ENCODE data around the gene MAGEF1. TPM values are rescaled to one million over a fixed set of nuclear protein-coding genes. Genes with fewer than 3 reads are reported as not detected.

The MAGEF1 gene
- total RNA-seq, 1 donor: 23.7 TPM

DNA sequence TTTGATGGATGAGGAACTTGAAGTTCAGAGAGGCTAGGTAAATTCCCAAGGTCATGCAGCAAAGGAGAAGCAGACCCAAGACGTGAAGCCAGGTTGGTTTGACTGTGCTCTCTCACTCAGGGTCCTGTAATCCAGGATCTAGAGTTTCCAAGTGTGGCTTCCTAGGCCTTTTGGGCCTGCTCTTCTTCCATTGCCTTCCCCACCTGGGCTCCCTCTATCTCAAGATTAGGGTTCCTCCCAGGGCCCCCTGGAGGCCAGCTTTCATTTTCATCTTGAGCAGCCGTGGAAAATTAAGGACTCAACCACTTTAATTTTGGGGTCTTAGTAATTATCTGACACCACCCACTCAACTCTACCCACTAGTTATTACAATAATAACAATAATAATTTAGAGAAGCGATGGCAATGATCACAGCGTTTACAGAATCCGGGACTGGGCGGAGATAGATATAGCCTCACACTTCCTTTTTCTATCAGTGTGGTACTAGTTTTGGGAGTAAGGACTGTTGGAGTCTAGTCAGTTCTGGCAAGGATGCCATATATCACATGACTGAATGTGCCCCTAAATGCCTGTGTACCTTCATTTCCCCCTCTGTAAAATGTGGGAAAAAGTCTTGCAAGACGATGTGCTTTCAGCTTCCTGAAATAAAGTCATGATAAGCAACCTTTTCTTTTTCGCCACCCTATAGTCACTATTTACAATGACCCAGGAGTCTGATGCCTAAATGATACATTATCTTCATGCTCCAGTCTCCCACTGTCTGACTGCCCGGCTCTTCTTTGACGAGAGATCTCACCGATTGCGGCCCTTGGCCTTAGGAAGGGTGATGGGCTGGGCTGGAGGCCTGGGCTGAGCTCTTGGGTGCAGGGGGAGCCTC is 30.2 kb upstream of the MAGEF1 start:
- no peak overlapping the region for H3K4me3 ChIP-seq (ENCODE audit: low read depth, low read length)
- TF ChIP-seq, protein P1, sequence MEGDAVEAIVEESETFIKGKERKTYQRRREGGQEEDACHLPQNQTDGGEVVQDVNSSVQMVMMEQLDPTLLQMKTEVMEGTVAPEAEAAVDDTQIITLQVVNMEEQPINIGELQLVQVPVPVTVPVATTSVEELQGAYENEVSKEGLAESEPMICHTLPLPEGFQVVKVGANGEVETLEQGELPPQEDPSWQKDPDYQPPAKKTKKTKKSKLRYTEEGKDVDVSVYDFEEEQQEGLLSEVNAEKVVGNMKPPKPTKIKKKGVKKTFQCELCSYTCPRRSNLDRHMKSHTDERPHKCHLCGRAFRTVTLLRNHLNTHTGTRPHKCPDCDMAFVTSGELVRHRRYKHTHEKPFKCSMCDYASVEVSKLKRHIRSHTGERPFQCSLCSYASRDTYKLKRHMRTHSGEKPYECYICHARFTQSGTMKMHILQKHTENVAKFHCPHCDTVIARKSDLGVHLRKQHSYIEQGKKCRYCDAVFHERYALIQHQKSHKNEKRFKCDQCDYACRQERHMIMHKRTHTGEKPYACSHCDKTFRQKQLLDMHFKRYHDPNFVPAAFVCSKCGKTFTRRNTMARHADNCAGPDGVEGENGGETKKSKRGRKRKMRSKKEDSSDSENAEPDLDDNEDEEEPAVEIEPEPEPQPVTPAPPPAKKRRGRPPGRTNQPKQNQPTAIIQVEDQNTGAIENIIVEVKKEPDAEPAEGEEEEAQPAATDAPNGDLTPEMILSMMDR (IDR thresholded peaks at IDR 0.05; ENCODE audit: insufficient read depth, low read depth, low read length): no peak
- no peak for DNase-seq (ENCODE audit: low read depth)

DNA sequence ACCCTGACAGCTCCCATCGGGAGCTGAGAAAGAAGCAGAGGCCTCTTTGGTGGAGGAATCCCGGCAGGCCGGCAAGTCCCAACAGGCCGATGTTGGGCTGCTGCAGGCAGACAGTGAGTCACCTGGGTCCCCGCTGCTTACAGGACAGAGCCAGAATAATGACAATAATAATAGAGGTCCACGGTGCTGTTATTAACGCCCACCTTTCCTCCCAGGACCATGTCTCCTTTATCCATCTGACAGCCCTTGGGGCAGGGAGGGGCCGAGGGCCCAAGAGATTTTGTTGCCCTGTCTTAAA is 29.3 kb upstream of the MAGEF1 start:
- no peak for DNase-seq (ENCODE audit: low read depth)
- no peak overlapping the region for H3K4me3 ChIP-seq (ENCODE audit: low read depth, low read length)
- TF ChIP-seq, protein P1 (IDR thresholded peaks at IDR 0.05; ENCODE audit: insufficient read depth, low read depth, low read length): no peak

DNA sequence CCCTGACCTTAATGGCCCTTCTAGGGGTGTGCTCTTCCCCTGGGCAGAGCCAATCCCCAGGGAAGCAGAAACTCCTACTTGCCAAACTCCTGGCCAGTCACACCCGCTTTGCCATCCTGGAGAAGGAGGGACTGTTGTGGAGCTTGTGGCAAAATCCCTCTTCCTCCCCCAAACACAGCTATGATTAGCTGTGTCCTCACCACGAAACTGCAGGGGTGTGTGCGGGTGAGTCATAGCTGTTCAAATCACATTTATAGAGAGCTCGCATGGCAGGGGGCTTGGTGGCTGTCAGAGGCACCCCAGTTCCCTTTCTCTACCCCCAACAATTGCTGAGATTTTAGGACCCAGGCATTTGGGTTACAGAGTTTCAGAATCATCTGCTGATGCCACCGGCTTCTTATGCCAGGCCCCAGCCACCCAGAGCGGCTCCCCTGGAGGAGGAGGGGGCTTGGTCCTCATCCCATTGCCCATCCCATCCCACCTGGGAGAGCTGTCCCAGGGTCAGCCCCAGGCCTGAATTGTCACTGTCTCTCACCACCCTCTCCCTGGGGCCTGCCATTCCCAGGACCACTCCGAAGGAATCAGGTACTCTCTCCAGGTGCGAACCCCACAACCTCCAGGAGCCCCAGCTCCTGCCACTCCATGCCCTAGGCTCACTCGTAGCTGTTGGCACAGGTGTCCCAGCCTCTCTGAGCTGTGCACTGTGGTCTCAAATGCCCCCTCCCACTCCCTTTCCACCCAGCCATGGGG is 28.8 kb upstream of the MAGEF1 start:
- DNase-seq (ENCODE audit: low read depth): peak; percentile 45
- no peak overlapping the region for H3K4me3 ChIP-seq (ENCODE audit: low read depth, low read length)
- TF ChIP-seq, protein P1 (IDR thresholded peaks at IDR 0.05; ENCODE audit: insufficient read depth, low read depth, low read length): no peak

DNA sequence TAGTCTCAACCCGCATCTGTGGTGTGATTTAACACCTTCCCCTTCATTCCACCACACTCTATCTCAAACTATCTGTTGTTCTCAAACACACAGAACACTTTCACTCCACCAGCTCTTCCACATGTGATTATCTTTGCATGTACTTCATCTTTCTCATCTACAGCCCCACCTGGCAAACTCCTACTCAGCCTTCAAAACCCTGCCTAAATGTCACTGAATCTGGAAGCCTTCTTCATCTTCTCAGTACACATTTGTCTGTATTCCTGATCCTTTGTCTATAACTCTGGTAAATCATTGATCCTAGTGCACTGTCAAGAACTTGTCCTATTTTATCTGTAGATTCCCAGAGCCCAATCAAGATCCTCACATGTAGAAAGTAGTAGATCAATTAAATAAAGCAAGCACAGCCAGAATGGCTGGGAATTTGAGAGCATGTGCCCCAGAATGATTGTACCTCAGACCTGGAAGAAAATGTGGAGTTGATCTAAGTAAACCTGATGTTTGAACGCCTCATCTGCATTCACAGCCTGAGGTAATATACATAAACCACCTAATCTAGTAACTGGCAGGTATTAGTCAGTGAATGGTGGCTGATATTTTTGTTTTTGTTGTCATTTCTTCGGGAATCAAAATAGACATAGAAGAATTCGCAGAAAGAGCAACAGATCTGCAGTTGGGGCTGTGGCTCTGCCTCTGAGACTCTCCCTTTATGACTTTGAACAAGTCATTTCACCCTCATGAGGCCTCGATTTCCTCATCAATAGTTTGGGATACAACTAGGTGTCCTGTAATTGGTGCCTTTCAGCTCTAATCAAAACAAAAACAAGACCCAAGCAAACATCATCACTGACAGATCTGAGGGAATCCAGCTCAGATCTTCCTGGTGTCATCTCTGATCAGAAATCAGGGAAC is 28.0 kb upstream of the MAGEF1 start:
- H3K4me3 ChIP-seq (ENCODE audit: low read depth, low read length): no peak overlapping the region
- DNase-seq (ENCODE audit: low read depth): no peak
- TF ChIP-seq, protein P1 (IDR thresholded peaks at IDR 0.05; ENCODE audit: insufficient read depth, low read depth, low read length): no peak

DNA sequence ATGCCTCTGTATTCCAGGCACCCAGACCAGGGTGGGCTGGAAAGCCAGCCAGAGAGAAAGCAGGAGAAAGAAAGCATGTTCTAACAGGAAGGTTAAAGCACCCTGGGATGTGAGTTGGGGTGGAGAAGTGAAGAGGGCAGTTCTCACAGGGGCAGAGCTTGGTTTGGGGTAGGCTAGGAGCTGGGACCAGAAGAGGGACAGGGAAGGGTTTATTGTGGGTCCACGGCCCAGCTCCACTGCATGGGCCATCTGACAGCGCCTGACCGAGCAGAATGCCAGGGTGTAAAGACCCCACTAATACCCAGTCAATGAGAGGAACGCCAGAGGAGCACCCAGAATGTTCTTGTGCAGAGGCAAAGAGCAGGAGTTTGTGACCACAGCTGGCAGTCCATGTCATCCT is 27.1 kb upstream of the MAGEF1 start:
- no peak for DNase-seq (ENCODE audit: low read depth)
- TF ChIP-seq, protein P1 (IDR thresholded peaks at IDR 0.05; ENCODE audit: insufficient read depth, low read depth, low read length): no peak

DNA sequence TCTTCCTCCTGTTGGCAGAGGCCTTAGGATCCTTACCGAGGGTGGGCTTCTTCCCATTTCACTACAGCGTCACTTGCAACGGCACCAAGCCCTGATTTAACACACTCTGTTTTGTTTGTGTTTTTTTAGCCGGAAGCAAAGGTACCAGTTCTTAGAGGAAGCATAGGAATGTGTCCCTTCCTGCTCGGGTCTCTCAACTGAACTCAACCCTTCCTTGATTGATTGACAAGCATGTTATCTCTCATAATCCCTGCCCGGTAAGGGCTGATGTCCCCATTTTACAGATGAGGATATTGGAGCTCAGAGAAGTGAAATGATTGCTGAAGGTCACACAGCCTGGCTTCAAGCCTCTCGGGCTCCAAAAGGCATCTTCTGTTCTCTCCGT is 26.6 kb upstream of the MAGEF1 start:
- H3K4me3 ChIP-seq (ENCODE audit: low read depth, low read length): no peak overlapping the region
- DNase-seq (ENCODE audit: low read depth): no peak
- TF ChIP-seq, protein P1 (IDR thresholded peaks at IDR 0.05; ENCODE audit: insufficient read depth, low read depth, low read length): no peak

More for the DNA sequence above, 27.1 kb upstream of the MAGEF1 start:
- no peak overlapping the region for H3K4me3 ChIP-seq (ENCODE audit: low read depth, low read length)
